IPS DF 6.9 (cell line): ENCODE data around the gene SPG11.
"Not testable (repeated sequence)": the region's sequence is repeated elsewhere in the genome, so short reads cannot be mapped to it uniquely, and the experiment has no call there.

Source experiments
- DNase-seq: peaks from one replicate; pipeline ENCODE4 v3.0.0-alpha.2; 2013; ENCODE audit warnings: low read depth, low spot score
- H3K27ac ChIP-seq: one replicate; pipeline ENCODE4 v1.5.1; 2013; ENCODE audit warnings: low read length, control low read depth
- H3K27me3 ChIP-seq: 2 replicates; pipeline ENCODE4 v1.6.1; 2013; ENCODE audit warnings: mild to moderate bottlenecking, low read length; ENCODE audit not compliant: control insufficient read depth, insufficient read depth
- H3K36me3 ChIP-seq: 2 replicates; pipeline ENCODE4 v1.6.1; 2013; ENCODE audit warnings: low read length; ENCODE audit not compliant: control insufficient read depth, insufficient read depth
- H3K4me1 ChIP-seq: 2 replicates; pipeline ENCODE4 v1.6.1; 2013; ENCODE audit warnings: low read length; ENCODE audit not compliant: control insufficient read depth, insufficient read depth
- H3K4me3 ChIP-seq: 2 replicates; pipeline ENCODE4 v1.5.1; 2013; ENCODE audit warnings: mild to moderate bottlenecking, low read length
- H3K9me3 ChIP-seq: 2 replicates; pipeline ENCODE4 v1.6.1; 2013; ENCODE audit warnings: low read length, inconsistent platforms; ENCODE audit not compliant: control insufficient read depth, insufficient read depth
- WGBS: extraction: QIAGEN DNeasy Blood & Tissue Kit; methylation state at CpG from one replicate; pipeline ENCODE4 v1.1.7; 2013; ENCODE audit warnings: mixed read lengths, missing lambda C conversion rate; ENCODE audit not compliant: insufficient read length, insufficient coverage; 5-methylcytosine and 5-hydroxymethylcytosine counted together

The SPG11 gene

DNA sequence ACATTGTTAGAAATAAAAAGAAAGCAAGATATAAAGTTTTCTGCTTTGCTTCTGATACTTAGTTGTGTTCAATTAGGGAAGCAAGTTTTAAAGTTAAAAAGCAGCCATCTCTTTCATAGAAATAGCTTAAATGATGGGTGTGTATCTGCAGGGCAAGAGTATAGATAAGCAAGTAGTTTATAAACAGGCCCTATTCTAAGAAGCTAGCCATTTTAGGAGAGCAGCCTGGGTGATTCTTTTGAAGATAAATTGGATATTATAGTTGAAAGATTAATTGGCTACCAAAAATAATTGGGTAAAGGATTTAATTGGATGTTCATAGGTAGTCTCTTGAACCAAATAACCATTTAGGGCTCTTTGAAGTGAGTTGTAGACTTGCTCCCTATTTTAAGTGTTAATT lies 120.9 kb downstream of the SPG11 start:
- H3K9me3 ChIP-seq: no peaks in the 10 kb centered on the region
- H3K4me1 ChIP-seq: no peaks in the 10 kb centered on the region
- no peaks in the 10 kb centered on the region for H3K27me3 ChIP-seq
- DNase-seq: no peak
- H3K4me3 ChIP-seq: no peak overlapping the region
- no peak overlapping the region for H3K27ac ChIP-seq
- H3K36me3 ChIP-seq: no peaks in the 10 kb centered on the region

DNA sequence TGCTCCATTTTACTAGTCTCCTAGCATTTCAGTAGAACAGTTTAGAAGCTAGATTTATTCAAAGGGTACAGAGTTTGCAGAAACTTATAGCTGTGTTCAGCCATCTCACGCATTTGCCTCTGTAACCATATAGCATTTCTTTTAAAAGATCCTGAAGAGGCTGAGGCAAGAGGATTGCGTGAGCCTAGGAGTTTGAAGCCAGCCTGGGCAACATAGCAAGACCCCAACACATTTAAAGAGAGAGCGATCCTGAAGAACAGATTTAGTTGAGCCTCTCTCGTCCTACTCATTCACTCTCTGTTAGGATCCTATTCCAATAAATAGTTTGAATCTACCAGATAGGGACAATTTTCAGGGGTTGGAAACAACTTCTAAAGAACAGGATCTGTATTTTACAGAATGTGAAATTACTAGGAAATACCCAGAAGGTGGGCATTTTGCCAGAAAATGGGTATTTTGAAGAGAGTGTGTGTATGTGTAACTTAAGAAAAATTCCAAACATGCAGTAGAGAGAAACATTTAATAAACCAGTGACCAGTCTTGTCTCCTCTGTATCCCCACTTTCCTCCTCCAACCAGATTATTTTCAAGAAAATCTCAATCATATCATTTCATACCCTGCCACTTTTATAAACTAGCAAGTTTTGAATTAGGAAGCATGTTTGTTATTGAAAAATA lies 122.0 kb downstream of the SPG11 start:
- WGBS: no CpG with 5 or more reads among the region's 4 CpGs
- no peak for DNase-seq
- H3K27ac ChIP-seq: no peak overlapping the region

DNA sequence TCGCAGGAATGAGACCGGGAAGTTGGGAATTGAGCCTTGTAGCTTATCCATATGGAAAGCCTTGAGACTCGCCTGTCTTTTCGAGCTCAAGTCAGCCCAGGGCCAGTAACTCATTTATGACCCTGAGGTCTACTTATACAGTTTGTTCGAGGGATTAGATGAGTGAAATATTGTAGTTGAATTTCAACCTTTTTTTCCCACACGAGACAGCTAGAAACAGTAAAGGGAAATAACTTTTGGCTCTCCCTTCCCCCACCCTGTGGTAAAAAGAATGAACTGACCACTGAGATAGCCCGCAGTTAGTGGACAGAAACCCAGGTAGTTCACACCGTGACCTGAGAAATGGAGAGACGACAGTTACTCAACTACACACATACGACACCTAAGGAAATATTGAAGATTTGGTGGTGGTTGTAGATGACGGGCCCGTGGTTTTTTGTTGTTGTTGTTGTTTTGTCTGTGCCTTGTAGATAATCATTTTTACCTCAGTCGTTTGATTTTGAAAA lies 125.7 kb downstream of the SPG11 start:
- Histone ChIP-seq H3K9me3 (no peaks in the 10 kb centered on the region), H3K27ac (no peak overlapping the region), H3K36me3 (no peaks in the 10 kb centered on the region), H3K4me1 (no peaks in the 10 kb centered on the region), H3K4me3 (peak overlapping the region; percentile 78), H3K27me3 (no peaks in the 10 kb centered on the region)
- no CpG with 5 or more reads among the region's 13 CpGs for WGBS
- no peak for DNase-seq

More for the DNA sequence above, 122.0 kb downstream of the SPG11 start:
- H3K4me1 ChIP-seq: no peaks in the 10 kb centered on the region
- no peaks in the 10 kb centered on the region for H3K36me3 ChIP-seq
- H3K4me3 ChIP-seq: no peak overlapping the region
- H3K27me3 ChIP-seq: no peaks in the 10 kb centered on the region
- H3K9me3 ChIP-seq: no peaks in the 10 kb centered on the region

DNA sequence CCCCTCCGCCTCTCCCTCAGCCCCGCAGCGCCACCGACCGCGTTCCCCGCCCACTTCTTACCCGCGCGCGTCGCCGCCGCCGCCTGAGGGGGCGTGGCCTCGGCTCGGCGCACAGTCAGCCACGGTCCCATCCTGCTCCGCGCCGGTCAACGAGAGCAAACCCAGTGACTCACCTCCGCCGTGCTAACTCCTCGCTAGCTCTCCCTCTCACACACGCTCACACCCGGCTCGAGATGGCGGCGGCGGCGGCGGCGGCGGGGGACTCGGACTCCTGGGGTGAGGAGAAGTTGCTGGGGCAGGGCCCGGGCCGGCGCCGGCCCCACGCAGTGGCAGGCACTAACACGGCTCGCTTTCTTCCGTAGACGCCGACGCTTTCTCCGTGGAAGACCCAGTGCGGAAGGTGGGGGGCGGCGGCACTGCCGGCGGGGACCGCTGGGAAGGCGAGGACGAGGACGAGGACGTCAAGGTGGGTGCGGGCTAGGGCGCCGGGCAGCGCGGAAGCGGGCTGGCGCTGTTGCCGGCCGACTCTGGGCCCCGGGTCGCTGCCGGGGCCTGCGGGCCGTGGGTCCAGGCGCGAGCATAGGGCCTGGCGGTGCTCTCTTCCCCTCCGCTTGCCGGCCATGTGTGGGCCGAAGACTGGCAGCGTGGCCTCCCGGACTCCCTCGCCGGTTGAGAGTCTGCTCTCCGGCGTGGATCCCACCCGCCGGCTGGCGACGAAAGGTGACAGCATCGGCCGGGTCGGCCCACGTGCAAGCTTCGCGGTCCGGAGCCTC lies 126.3 kb downstream of the SPG11 start, which contains the start of gene EIF3J:
Gene EIF3J (plus strand): TSS at position 186 of the 773 bp plus-strand sequence. CDS start 48 bp downstream, at position 234.
- no peaks in the 10 kb centered on the region for H3K9me3 ChIP-seq
- no peaks in the 10 kb centered on the region for H3K27me3 ChIP-seq
- no peaks in the 10 kb centered on the region for H3K4me1 ChIP-seq
- WGBS: no CpG with 5 or more reads among the region's 97 CpGs
- peak within 1 kb of the TSS; percentile 18 for H3K27ac ChIP-seq
- DNase-seq: peak; percentile 68
- H3K4me3 ChIP-seq: peak within 1 kb of the TSS; percentile 78
- H3K36me3 ChIP-seq: no peaks in the 10 kb centered on the region

DNA sequence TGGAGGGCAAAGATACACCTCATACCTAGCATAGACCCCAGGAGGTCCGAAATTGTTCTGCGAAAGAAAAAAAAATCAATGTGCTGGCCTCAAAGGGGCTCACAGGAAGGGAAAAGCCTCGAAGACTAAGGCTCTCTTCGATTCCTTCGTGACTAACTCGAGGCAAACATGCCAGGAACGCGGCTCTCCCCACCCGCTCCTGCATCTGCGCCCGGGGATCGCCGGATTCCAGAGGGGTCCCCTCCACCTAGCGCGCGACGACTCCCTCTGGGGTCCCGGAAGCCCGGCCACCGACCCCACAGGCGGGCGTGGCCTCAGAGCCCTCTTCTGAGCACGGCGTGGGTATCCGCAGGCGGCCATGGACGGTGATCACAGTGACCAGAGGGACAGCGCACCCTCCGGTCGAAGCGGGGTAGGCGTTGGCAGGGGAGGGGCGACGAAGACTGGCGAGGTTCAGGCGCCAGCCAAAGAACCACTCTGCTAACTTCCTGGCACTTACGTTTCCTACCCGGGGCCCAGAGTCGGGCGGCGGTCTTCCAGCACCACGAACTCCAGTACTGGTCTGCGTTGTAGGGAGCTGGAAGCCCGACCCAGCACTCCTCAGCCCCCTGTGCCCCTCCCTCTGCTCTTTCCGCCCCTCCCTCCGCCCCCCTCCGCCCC lies 127.0 kb downstream of the SPG11 start:
- peak; percentile 35 for DNase-seq
- no CpG with 5 or more reads among the region's 47 CpGs for WGBS

DNA sequence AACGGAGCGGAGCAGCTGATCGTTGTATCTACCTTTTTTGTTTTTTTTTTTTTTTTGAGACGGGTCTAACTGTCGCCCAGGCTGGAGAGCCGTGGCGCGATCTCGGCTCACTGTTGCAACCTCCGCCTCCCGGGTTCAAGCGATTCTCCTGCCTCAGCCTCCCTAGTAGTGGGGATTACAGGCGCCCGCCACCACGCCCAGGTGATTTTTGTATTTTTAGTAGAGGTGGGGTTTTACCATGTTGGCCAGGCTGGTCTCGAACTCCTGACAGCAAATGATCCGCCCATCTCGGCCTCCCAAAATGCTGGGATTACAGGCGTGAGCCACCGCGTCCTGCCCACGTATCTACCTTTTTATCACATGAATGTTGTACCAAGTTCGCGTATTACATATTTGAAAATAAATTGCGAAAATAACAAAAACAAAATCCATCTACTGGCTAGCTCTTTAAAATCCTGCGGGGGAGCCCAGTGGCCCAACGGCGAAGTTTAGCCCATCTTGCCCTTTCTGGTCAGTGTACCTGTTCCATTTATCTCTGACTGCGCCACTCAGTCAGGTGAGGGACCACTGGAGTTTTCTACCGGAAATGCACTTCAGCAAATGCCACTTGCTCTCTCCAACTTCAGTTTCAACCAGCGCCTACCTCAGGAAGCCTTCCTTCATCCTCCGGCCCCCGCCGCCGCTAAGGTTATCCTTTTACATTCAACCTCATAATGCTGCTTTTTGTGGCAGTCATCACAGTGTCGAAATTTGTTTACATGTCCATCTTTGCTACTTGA lies 127.8 kb downstream of the SPG11 start:
- Histone ChIP-seq H3K27ac (peak overlapping the region; percentile 18), H3K27me3 (no peaks in the 10 kb centered on the region), H3K4me3 (peak overlapping the region; percentile 40; the same call in 1 of the 2 replicates), H3K36me3 (no peaks in the 10 kb centered on the region), H3K4me1 (no peaks in the 10 kb centered on the region), H3K9me3 (no peaks in the 10 kb centered on the region)
- no peak for DNase-seq
- WGBS: no CpG with 5 or more reads among the region's 36 CpGs

More for the DNA sequence above, 127.0 kb downstream of the SPG11 start:
- H3K36me3 ChIP-seq: no peaks in the 10 kb centered on the region
- H3K4me3 ChIP-seq: peak overlapping the region; percentile 40; the same call in 1 of the 2 replicates
- H3K27ac ChIP-seq: peak overlapping the region; percentile 18
- no peaks in the 10 kb centered on the region for H3K9me3 ChIP-seq
- H3K27me3 ChIP-seq: no peaks in the 10 kb centered on the region
- H3K4me1 ChIP-seq: no peaks in the 10 kb centered on the region

DNA sequence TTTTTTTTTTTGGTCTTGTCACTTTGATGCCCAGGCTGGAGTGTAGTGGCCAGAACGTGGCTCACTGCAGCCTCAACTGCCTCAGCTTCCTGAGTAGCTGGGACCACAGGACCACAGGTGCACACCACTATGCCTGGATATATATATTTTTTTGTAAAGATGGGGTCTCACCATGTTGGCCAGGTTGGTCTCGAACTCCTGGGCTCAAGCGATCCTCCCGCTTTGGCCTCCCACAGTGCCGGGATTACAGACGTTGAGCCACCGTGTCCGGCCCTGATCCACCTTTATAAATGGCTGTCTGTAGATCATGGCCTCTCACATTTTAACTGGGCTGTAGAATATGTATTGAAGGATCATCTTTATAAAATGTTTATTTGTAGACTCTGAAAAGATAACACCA lies 128.4 kb downstream of the SPG11 start:
- no peak for DNase-seq
- no peak overlapping the region for H3K4me3 ChIP-seq
- H3K36me3 ChIP-seq: no peaks in the 10 kb centered on the region
- no peaks in the 10 kb centered on the region for H3K4me1 ChIP-seq
- H3K9me3 ChIP-seq: no peaks in the 10 kb centered on the region
- H3K27me3 ChIP-seq: no peaks in the 10 kb centered on the region
- H3K27ac ChIP-seq: no peak overlapping the region
- WGBS: no CpG with 5 or more reads among the region's 8 CpGs

DNA sequence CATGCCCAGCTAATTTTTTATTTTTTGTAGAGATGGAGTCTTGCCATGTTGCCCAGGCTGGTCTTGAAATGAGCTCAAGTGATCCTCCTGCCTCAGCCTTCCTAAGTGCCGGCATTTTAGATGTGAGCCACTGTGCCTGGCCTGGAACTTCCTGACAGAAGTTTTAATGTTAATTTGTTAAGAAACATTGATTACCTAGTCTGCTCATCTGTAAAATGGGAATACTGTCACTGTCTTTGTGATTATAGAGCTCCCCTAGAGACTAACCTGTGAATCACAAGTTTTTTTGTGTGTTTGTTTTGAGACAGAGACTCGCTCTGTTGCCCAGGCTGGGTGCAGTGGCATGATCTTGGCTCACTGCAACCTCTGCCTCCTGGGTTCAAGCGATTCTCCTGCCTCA lies 130.8 kb downstream of the SPG11 start:
- Histone ChIP-seq H3K4me1 (no peaks in the 10 kb centered on the region), H3K36me3 (no peaks in the 10 kb centered on the region), H3K27me3 (no peaks in the 10 kb centered on the region), H3K4me3 (no peak overlapping the region), H3K9me3 (no peaks in the 10 kb centered on the region), H3K27ac (no peak overlapping the region)
- no peak for DNase-seq
- no CpG with 5 or more reads among the region's 3 CpGs for WGBS

DNA sequence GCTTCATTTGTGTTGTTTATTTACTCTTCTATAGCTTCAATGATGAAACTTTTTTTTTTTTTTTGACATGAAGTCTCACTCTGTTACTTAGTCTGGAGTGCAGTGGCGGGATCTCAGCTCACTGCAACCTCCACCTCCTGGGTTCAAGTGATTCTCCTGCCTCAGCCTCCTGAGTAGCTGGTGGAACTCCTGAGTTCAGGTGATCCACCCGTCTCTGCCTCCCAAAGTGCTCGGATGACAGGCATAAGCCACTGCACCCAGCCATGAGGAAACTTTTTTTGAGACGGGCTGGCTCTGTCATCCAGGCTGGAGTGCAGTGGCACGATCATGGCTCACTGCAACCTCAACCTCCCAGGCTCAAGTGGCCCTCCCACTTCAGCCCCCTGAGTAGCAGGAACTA lies 131.2 kb downstream of the SPG11 start:
- WGBS: no CpG with 5 or more reads among the region's 5 CpGs
- not testable (repeated sequence) for H3K36me3 ChIP-seq, H3K27ac ChIP-seq

DNA sequence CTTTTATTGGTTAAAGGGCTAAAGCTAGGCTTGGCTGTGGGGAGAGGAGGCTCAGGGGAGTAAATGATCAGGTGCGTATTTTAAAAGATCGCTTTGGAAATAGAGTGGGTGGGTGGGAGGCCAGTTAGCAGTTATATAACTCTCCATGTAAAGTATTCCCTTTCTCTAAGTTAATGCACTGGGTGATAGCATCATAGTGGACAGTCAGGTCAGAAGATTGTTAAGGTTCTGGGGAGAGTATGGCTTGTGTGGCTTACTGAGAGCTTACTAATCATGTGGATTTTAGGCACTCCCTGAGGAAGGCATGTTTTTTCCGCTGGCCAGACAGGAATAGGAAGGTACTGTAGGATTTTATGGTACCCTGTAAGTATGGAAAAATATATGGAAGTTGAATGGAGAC lies 132.8 kb downstream of the SPG11 start:
- no peaks in the 10 kb centered on the region for H3K4me1 ChIP-seq
- no peak overlapping the region for H3K4me3 ChIP-seq
- H3K36me3 ChIP-seq: no peaks in the 10 kb centered on the region
- H3K9me3 ChIP-seq: no peaks in the 10 kb centered on the region
- no CpG with 5 or more reads among the region's 3 CpGs for WGBS
- H3K27me3 ChIP-seq: no peaks in the 10 kb centered on the region
- no peak overlapping the region for H3K27ac ChIP-seq
- DNase-seq: no peak

More for the DNA sequence above, 131.2 kb downstream of the SPG11 start:
- H3K4me3 ChIP-seq, H3K27me3 ChIP-seq, H3K9me3 ChIP-seq, H3K4me1 ChIP-seq, DNase-seq: not testable (repeated sequence)
